ENCODE measurements around the gene MRPL53. TPM values are rescaled to one million over a fixed set of nuclear protein-coding genes. Genes with fewer than 3 reads are reported as not detected.
"Not testable (repeated sequence)": the region's sequence is repeated elsewhere in the genome, so short reads cannot be mapped to it uniquely, and the experiment has no call there.

Gene MRPL53
- total RNA-seq, 6 experiments from 2014 or later, result 74.5 to 120 (median 97.7) TPM

DNA sequence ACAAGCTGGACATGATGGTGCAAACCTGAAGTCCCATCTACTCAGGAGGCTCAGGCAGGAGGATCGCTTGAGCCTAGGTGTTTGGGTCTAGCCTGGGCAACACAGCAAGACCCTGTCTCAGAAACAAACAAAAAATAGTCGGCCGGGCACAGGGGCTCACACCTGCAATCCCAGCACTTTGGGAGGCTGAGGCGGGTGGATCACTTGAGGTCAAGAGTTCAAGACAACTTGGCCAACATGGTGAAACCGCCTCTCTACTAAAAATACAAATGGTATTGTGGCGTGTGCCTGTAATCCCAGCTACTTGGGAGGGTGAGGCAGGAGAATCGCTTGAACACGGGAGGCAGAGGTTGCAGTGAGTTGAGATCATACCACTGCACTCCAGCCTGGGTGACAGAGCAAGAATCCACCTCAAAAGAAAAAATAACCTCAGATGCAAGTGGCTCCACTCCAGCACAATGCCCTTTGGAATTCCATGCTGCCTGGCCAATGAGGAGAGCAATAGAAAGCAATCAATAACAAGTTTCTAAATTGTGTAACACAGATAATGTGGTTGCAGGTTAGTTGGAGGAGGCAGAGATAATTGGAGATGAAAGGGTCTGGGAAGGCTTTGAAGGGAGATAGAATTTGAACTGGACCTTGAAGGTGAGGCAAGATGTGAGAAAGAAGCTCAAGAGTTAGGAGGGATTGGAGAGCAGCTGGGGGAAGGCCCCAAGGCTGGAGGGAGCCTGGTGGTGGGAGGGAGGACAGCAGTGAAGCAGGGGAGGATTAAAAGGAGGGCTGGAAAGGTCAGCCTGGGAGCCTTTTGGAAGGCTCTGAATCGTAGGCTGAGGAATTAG is 16.4 kb upstream of the MRPL53 start:
- peak overlapping the region; percentile 69 for H3K27ac Mint-ChIP-seq
- DNase-seq, result no peak
- peaks cover 41% of the 10 kb centered on the region for H3K36me3 Mint-ChIP-seq (ENCODE audit: low read depth)
- peak overlapping the region; percentile 46; the same call in 1 of the 2 replicates for H3K4me3 Mint-ChIP-seq
- TF ChIP-seq, protein P1, sequence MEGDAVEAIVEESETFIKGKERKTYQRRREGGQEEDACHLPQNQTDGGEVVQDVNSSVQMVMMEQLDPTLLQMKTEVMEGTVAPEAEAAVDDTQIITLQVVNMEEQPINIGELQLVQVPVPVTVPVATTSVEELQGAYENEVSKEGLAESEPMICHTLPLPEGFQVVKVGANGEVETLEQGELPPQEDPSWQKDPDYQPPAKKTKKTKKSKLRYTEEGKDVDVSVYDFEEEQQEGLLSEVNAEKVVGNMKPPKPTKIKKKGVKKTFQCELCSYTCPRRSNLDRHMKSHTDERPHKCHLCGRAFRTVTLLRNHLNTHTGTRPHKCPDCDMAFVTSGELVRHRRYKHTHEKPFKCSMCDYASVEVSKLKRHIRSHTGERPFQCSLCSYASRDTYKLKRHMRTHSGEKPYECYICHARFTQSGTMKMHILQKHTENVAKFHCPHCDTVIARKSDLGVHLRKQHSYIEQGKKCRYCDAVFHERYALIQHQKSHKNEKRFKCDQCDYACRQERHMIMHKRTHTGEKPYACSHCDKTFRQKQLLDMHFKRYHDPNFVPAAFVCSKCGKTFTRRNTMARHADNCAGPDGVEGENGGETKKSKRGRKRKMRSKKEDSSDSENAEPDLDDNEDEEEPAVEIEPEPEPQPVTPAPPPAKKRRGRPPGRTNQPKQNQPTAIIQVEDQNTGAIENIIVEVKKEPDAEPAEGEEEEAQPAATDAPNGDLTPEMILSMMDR (IDR thresholded peaks at IDR 0.05), result 0 out of 2 replicates have a peak, but pooled peaks have one; percentile 8
- no peaks in the 10 kb centered on the region for H3K9me3 Mint-ChIP-seq
- no peaks in the 10 kb centered on the region for H3K27me3 Mint-ChIP-seq (ENCODE audit: insufficient read depth)
- H3K4me1 Mint-ChIP-seq (ENCODE audit: low read depth), result peaks cover 42% of the 10 kb centered on the region

DNA sequence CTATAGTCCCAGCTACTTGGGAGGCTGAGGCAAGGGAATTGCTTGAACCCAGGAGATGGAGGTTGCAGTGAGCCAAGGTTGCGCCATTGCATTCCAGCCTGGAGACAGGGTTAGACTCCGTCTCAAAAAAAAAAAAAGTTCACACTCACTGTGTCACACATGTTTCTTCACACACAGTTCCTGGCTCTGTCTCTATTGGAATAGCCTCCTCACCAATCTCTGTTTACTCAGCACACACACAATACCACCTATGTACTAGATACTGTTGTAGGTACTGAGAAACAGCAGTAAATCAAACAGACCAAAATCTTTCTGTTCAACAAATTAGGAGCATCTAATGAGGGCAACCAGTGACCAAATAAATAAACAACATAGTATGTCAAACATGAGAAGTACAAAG is 13.7 kb upstream of the MRPL53 start:
- TF ChIP-seq, protein P1 (IDR thresholded peaks at IDR 0.05), result no peak
- Mint-ChIP-seq H3K36me3 (ENCODE audit: low read depth) (peaks cover 29% of the 10 kb centered on the region), H3K9me3 (no peaks in the 10 kb centered on the region), H3K4me3 (no peak overlapping the region), H3K27ac (peak overlapping the region; percentile 45), H3K27me3 (ENCODE audit: insufficient read depth) (peaks cover 1% of the 10 kb centered on the region; the same call in 1 of the 2 replicates), H3K4me1 (ENCODE audit: low read depth) (peaks cover 44% of the 10 kb centered on the region)
- no peak for DNase-seq

DNA sequence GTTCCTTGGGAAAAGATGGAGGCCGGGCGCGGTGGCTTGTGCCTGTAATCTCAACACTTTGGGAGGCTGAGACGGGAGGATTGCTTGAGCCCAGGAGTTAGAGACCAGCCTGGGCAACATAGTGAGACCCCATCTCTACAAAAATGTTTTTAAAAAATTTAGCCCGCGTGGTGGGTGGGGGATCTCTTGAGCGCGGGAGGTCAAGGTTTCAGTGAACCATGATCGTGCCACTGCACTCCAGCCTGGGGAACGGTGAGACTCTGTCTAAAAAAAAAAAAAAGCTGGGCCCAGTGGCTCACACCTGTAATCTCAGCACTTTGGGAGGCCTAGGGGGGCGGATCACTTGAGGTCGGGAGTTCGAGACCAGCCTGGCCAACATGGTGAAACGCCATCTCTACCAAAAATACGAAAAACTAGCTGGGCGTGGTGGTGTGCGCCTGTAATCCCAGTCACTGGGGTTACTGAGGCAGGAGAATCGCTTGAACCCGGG is 11.2 kb upstream of the MRPL53 start:
- Mint-ChIP-seq H3K36me3 (ENCODE audit: low read depth) (peaks cover 24% of the 10 kb centered on the region), H3K4me3 (peak overlapping the region; percentile 94), H3K27ac (peak overlapping the region; percentile 89), H3K4me1 (ENCODE audit: low read depth) (peaks cover 43% of the 10 kb centered on the region)
- not testable (repeated sequence) for H3K9me3 Mint-ChIP-seq; DNase-seq; H3K27me3 Mint-ChIP-seq (ENCODE audit: insufficient read depth)

DNA sequence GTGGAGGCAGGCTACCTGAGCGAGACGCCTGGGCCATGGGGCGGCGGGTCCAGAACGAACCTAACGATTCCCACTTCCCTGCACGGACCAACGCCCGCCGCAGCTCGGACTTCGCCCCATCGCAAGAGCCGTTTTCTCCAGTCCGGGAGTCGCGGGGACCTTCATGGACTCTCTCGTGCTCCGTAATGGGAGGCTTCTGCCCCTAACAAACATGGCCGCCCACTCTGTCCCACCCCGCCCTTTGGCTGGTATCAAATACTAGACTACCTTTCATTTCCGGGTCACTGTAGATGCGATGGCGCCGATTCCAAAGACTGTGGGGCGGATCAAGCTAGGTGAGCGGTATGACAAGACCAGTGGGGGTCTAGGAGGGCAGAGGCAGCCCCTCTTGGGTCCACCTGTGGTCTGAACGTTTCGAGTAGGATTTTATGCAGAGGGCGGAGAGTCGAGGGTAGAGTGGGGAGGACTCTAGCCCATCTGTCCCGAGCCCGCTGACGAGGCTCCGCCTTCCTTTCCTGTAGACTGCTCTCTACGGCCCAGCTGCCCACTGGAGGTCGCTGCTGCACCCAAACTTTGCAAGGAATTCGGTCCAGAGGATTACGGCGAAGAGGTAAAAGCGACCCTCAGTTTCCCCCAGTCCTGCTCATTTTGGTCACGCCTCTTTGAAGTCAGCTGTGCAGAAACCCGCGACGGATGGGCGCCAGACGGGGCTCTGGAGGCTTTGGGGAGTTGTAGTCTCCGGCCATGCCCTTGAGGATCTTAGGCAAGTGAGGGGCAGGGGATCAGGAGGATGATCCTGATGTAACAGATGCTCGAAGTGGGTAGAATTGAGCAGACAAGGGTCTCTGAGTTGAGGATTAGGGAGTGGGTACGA is 10.6 kb upstream of the MRPL53 start, which contains the start of the genes CCDC142 and TTC31:
TSS of gene CCDC142 (minus strand) at position 198 of the 874 bp plus-strand sequence. CDS start at position 37, 161 bp downstream.
TSS of gene TTC31 (plus strand) at position 281 of the 874 bp plus-strand sequence. CDS start at position 296, 15 bp downstream.
- TF ChIP-seq, protein P1 (IDR thresholded peaks at IDR 0.05), result peak; percentile 90
- peaks cover 1% of the 10 kb centered on the region; the same call in 1 of the 2 replicates for H3K27me3 Mint-ChIP-seq (ENCODE audit: insufficient read depth)
- no peaks in the 10 kb centered on the region for H3K9me3 Mint-ChIP-seq
- peaks cover 36% of the 10 kb centered on the region for H3K4me1 Mint-ChIP-seq (ENCODE audit: low read depth)
- peak; percentile 93 for DNase-seq
- peaks cover 19% of the 10 kb centered on the region for H3K36me3 Mint-ChIP-seq (ENCODE audit: low read depth)
- peak within 1 kb of the TSS; percentile 94 for H3K4me3 Mint-ChIP-seq
- peak within 1 kb of the TSS; percentile 89 for H3K27ac Mint-ChIP-seq

DNA sequence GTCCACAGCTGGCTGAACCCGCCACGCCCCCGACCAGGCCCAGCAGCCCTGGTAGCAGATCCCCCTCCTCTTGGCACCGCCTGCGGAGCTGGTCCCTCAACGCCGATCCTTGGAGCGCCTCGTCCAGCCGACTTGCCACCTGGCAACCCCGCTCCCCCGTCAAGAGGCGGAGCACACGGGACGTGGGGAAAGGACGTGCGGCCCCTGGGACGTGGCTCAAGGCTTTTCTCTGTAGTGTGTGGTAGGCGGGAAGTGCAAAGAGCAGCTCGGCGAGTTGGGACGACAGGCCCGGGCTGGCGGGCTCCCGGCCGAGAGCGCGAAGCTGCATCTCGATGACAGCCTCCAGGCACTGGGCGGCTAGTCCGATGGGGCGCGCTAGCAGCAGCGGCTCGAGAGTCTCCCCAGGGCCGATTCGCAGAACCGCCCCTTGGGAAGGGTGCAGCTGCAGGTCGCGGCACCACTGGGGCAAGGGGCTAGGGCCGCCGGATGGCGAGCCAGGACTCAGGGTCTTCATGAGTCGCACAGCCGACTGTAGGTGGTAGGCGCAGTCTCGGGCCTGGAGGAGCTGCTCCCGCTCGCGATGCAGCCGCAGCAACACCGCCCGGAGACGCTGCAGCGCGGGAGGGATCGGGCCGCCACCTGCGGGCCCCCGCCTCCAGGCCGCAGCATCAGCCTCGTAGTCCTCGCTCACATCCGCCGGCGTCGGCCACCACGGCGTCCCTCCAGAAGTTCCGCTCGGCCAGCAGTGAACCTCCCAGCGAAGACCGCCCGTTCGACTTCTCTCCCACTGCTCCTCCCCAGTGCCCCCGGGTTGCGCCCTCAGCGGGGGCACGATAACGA is 9.7 kb upstream of the MRPL53 start:
- Mint-ChIP-seq H3K4me3 (peak overlapping the region; percentile 94), H3K9me3 (no peaks in the 10 kb centered on the region), H3K27me3 (ENCODE audit: insufficient read depth) (peaks cover 1% of the 10 kb centered on the region; the same call in 1 of the 2 replicates), H3K27ac (peak overlapping the region; percentile 89), H3K36me3 (ENCODE audit: low read depth) (peaks cover 24% of the 10 kb centered on the region), H3K4me1 (ENCODE audit: low read depth) (peaks cover 32% of the 10 kb centered on the region)
- TF ChIP-seq, protein P1 (IDR thresholded peaks at IDR 0.05), result no peak
- no peak for DNase-seq

Data from HFFc6 (cell line).